Neural crest cell (in vitro differentiated cells): ENCODE measurements around the gene ARL15. TPM values are rescaled to one million over a fixed set of nuclear protein-coding genes. Genes with fewer than 3 reads are reported as not detected.

ENCODE experiments used
- DNase-seq: peaks from one replicate; pipeline ENCODE4 v3.0.0; 2021; ENCODE audit warnings: low read depth, mixed read lengths, low spot score
- H3K27ac Mint-ChIP-seq: one replicate; pipeline ENCODE4 v1.8.0; 2021; ENCODE audit warnings: mild to moderate bottlenecking, mixed read lengths; ENCODE audit not compliant: unreplicated experiment
- H3K27me3 Mint-ChIP-seq: 2 replicates; pipeline ENCODE4 v1.8.0; 2021; ENCODE audit warnings: low read depth, mild to moderate bottlenecking, mixed read lengths
- H3K36me3 Mint-ChIP-seq: 2 replicates; pipeline ENCODE4 v1.8.0; 2021; ENCODE audit warnings: low read depth, mild to moderate bottlenecking, mixed read lengths
- H3K4me1 Mint-ChIP-seq: 2 replicates; pipeline ENCODE4 v1.8.0; 2021; ENCODE audit warnings: mixed read lengths
- H3K4me3 Mint-ChIP-seq: one replicate; pipeline ENCODE4 v1.8.0; 2021; ENCODE audit warnings: mild to moderate bottlenecking, mixed read lengths
- H3K9me3 Mint-ChIP-seq: 2 replicates; pipeline ENCODE4 v1.8.0; 2021; ENCODE audit warnings: mixed read lengths
- CTCF ChIP-seq: fragments of 200-600 bp; sonication (generic); conservative IDR thresholded peaks from 2 replicates; pipeline ENCODE4 v1.5.0; 2021; ENCODE audit warnings: antibody characterized with exemption, mild to moderate bottlenecking
- total RNA-seq: library from RNA; stranded (reverse); gene quantifications from 2 replicates; pipeline ENCODE4 v1.2.1, GENCODE V29; 2021

Gene ARL15
- total RNA-seq, 1 donor from 2014 or later: 18.4 TPM

DNA sequence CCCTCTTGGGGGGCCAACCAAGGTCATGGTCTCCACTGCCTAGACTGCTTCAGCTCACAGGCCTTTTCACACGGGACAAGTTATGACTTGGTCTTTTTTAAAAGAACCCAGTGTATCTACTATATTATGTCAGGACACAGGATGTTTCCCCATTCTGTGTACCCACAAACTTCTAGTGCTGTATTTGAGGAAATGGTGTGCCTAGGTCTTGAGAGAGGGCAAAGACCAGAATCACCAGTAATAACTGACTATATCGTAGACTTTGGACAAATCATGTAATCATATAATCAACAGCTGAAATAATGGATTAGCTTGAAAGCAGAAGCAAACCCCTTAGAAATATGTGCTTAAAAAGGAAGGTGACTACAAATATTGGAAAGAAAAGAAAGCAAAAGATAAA, 133.3 kb downstream of the ARL15 start:
- Mint-ChIP-seq H3K27me3 (peaks cover 45% of the 10 kb centered on the region), H3K4me1 (peaks cover 45% of the 10 kb centered on the region), H3K27ac (no peak overlapping the region), H3K4me3 (no peak overlapping the region), H3K9me3 (peaks cover 3% of the 10 kb centered on the region), H3K36me3 (peaks cover 9% of the 10 kb centered on the region)
- DNase-seq: no peak
- no peak for TF ChIP-seq CTCF

GRCh38 chr5:54176066-54176830, 134.1 kb downstream of the ARL15 start:
- no peak overlapping the region for H3K4me3 Mint-ChIP-seq

GRCh38 chr5:54173251-54173650, 137.1 kb downstream of the ARL15 start:
- no peak for TF ChIP-seq CTCF
- Mint-ChIP-seq H3K4me3 (no peak overlapping the region), H3K9me3 (peaks cover 3% of the 10 kb centered on the region), H3K4me1 (peaks cover 23% of the 10 kb centered on the region), H3K36me3 (peaks cover 7% of the 10 kb centered on the region), H3K27me3 (peaks cover 33% of the 10 kb centered on the region), H3K27ac (no peak overlapping the region)
- no peak for DNase-seq

More at GRCh38 chr5:54176066-54176830, 134.1 kb downstream of the ARL15 start:
- DNase-seq: no peak
- Mint-ChIP-seq H3K9me3 (peaks cover under 1% of the 10 kb centered on the region), H3K36me3 (peaks cover 6% of the 10 kb centered on the region), H3K27ac (no peak overlapping the region), H3K4me1 (peaks cover 42% of the 10 kb centered on the region), H3K27me3 (peaks cover 45% of the 10 kb centered on the region)
- TF ChIP-seq CTCF: no peak

GRCh38 chr5:54171645-54172384, 138.6 kb downstream of the ARL15 start:
- peaks cover 12% of the 10 kb centered on the region for H3K4me1 Mint-ChIP-seq
- no peak for TF ChIP-seq CTCF
- no peak for DNase-seq
- peaks cover 20% of the 10 kb centered on the region for H3K27me3 Mint-ChIP-seq
- H3K9me3 Mint-ChIP-seq: peaks cover 3% of the 10 kb centered on the region
- H3K4me3 Mint-ChIP-seq: no peak overlapping the region
- H3K36me3 Mint-ChIP-seq: peaks cover 14% of the 10 kb centered on the region
- no peak overlapping the region for H3K27ac Mint-ChIP-seq

- DNase-seq: no peak
- Mint-ChIP-seq H3K27ac (no peak overlapping the region), H3K4me3 (no peak overlapping the region), H3K4me1 (no peaks in the 10 kb centered on the region), H3K36me3 (peaks cover 22% of the 10 kb centered on the region), H3K9me3 (peaks cover 3% of the 10 kb centered on the region), H3K27me3 (no peaks in the 10 kb centered on the region)
- TF ChIP-seq CTCF: no peak
Observed at GRCh38 chr5:54165687-54166086, 144.7 kb downstream of the ARL15 start.
